Fibroblast of pulmonary artery (primary cell): ENCODE results near the gene NPR1.

ENCODE experiments used
- DNase-seq: peaks from one replicate; pipeline ENCODE4 v3.0.0-alpha.2; 2010; ENCODE audit warnings: low read depth
- H3K4me3 ChIP-seq: replicated peaks from 2 replicates; pipeline ENCODE4 v1.5.1; 2011; ENCODE audit warnings: low read depth, mild to moderate bottlenecking, control low read depth, low read length, moderate library complexity
- CTCF ChIP-seq: IDR thresholded peaks from 2 replicates; pipeline ENCODE4 v1.5.1; 2011; ENCODE audit warnings: mild to moderate bottlenecking, control low read depth, low read length, inconsistent platforms; ENCODE audit errors: missing control alignments

The NPR1 gene

GRCh38 chr1:153741986-153742385 lies 63.5 kb downstream of the NPR1 start:
- TF ChIP-seq CTCF, result no peak
- H3K4me3 ChIP-seq, result no peak overlapping the region
- DNase-seq, result no peak

- H3K4me3 ChIP-seq, result no peak overlapping the region
- no peak for TF ChIP-seq CTCF
- peak; percentile 47 for DNase-seq
Measured at GRCh38 chr1:153742411-153743142, 64.1 kb downstream of the NPR1 start.
